ENCODE data around the gene PLCH1. TPM values are rescaled to one million over a fixed set of nuclear protein-coding genes. Genes with fewer than 3 reads are reported as not detected.

PLCH1 gene
- total and polyA plus RNA-seq, 2 of the 13 experiments (the other 11 are each of a cell fraction or from before 2014, with no cell fraction given) = 2.0 to 3.0 TPM

- no peak for TF ChIP-seq ZNF737 (CRISPR knock-in tag; IDR thresholded peaks at IDR 0.05; ENCODE audit: borderline replicate concordance)
- TF ChIP-seq, protein P1, sequence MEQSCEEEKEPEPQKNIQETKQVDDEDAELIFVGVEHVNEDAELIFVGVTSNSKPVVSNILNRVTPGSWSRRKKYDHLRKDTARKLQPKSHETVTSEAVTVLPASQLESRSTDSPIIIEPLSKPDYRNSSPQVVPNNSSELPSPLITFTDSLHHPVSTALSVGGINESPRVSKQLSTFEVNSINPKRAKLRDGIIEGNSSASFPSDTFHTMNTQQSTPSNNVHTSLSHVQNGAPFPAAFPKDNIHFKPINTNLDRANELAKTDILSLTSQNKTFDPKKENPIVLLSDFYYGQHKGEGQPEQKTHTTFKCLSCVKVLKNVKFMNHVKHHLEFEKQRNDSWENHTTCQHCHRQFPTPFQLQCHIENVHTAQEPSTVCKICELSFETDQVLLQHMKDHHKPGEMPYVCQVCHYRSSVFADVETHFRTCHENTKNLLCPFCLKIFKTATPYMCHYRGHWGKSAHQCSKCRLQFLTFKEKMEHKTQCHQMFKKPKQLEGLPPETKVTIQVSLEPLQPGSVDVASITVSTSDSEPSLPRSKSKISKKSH (CRISPR knock-in tag; IDR thresholded peaks at IDR 0.05; ENCODE audit: borderline replicate concordance) = no peak
- TF ChIP-seq ZNF616 (CRISPR knock-in tag; IDR thresholded peaks at IDR 0.05; ENCODE audit: low read depth) = no peak
- TF ChIP-seq REL (CRISPR knock-in tag; conservative IDR thresholded peaks at IDR 0.05) = no peak
- no peak for TF ChIP-seq MED13 (CRISPR knock-in tag; IDR thresholded peaks at IDR 0.05)
- 0 out of 2 replicates have a peak, but pooled peaks have one; percentile 14 for TF ChIP-seq NR2F6 (IDR thresholded peaks at IDR 0.05)
- no peak for TF ChIP-seq NR2F6 (CRISPR knock-in tag; IDR thresholded peaks at IDR 0.05)
- TF ChIP-seq NONO (IDR thresholded peaks at IDR 0.05) = no peak
- no peak for TF ChIP-seq NONO (CRISPR knock-in tag; conservative IDR thresholded peaks at IDR 0.05)
- no peak for TF ChIP-seq ZNF75D (CRISPR knock-in tag; IDR thresholded peaks at IDR 0.05; ENCODE audit: borderline replicate concordance)
- TF ChIP-seq RXRB (CRISPR knock-in tag; IDR thresholded peaks at IDR 0.05; ENCODE audit: borderline replicate concordance) = peak; percentile 49; the same call in 1 of the 2 replicates
- TF ChIP-seq, protein P2, sequence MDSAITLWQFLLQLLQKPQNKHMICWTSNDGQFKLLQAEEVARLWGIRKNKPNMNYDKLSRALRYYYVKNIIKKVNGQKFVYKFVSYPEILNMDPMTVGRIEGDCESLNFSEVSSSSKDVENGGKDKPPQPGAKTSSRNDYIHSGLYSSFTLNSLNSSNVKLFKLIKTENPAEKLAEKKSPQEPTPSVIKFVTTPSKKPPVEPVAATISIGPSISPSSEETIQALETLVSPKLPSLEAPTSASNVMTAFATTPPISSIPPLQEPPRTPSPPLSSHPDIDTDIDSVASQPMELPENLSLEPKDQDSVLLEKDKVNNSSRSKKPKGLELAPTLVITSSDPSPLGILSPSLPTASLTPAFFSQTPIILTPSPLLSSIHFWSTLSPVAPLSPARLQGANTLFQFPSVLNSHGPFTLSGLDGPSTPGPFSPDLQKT (CRISPR knock-in tag; IDR thresholded peaks at IDR 0.05; ENCODE audit: borderline replicate concordance) = no peak
- peak; percentile 64 for TF ChIP-seq GATAD2A (CRISPR knock-in tag; IDR thresholded peaks at IDR 0.05)
- TF ChIP-seq ZNF83 (CRISPR knock-in tag; IDR thresholded peaks at IDR 0.05; ENCODE audit: borderline replicate concordance) = no peak
- no peak for TF ChIP-seq ZBTB4 (CRISPR knock-in tag; IDR thresholded peaks at IDR 0.05; ENCODE audit: borderline replicate concordance)
- TF ChIP-seq ONECUT2 (CRISPR knock-in tag; IDR thresholded peaks at IDR 0.05) = peak; percentile 87
- no peak for TF ChIP-seq SMARCC2 (IDR thresholded peaks at IDR 0.05)
- no peak for TF ChIP-seq ZNF234 (CRISPR knock-in tag; conservative IDR thresholded peaks at IDR 0.05)
- no peak for TF ChIP-seq EEA1 (CRISPR knock-in tag; IDR thresholded peaks at IDR 0.05; ENCODE audit: borderline replicate concordance)
- TF ChIP-seq SNAPC2 (CRISPR knock-in tag; IDR thresholded peaks at IDR 0.05) = no peak
- no peak for TF ChIP-seq ZBTB42 (CRISPR knock-in tag; IDR thresholded peaks at IDR 0.05)
- TF ChIP-seq NFE2L1 (CRISPR knock-in tag; IDR thresholded peaks at IDR 0.05; ENCODE audit: borderline replicate concordance) = no peak
- TF ChIP-seq, protein P3, sequence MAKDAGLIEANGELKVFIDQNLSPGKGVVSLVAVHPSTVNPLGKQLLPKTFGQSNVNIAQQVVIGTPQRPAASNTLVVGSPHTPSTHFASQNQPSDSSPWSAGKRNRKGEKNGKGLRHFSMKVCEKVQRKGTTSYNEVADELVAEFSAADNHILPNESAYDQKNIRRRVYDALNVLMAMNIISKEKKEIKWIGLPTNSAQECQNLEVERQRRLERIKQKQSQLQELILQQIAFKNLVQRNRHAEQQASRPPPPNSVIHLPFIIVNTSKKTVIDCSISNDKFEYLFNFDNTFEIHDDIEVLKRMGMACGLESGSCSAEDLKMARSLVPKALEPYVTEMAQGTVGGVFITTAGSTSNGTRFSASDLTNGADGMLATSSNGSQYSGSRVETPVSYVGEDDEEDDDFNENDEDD (CRISPR knock-in tag; IDR thresholded peaks at IDR 0.05; ENCODE audit: borderline replicate concordance) = no peak
Observed at GRCh38 chr3:155670335-155670734, 74.5 kb downstream of the PLCH1 start (continued).

Measured in HepG2 (cell line).